ENCODE results near the gene XPO6.

Gene XPO6

GRCh38 chr16:28158136-28158535 lies 53.6 kb downstream of the XPO6 start:
- H3K4me1 ChIP-seq (ENCODE audit: control insufficient read depth, insufficient read depth, low read length), result peaks cover 6% of the 10 kb centered on the region; the same call in 1 of the 2 replicates
- H3K9me3 ChIP-seq (ENCODE audit: control insufficient read depth, insufficient read depth, low read depth, low read length), result no peaks in the 10 kb centered on the region
- TF ChIP-seq ZNF549 (tag by site-specific recombination; IDR thresholded peaks at IDR 0.05), result no peak
- CTCF ChIA-PET, result interaction anchor here (0.9 to 1.4 kb wide), 2 partner anchors 87 to 185 kb away, joined by 3 to 4 read pairs; no protein-coding TSS in a partner anchor
- H3K27ac ChIP-seq (ENCODE audit: extremely low read depth, low read depth, low read length), result no peak overlapping the region
- peaks cover 8 to 44% of the 10 kb centered on the region in 2 experiments; a peak in 2 of 3 replicates for H3K36me3 ChIP-seq (ENCODE audit: control insufficient read depth in 2 of 2, insufficient read depth in 1 of 2, low read length in 2 of 2)
- no peak overlapping the region for H3K4me3 ChIP-seq (ENCODE audit: low read depth, low read length)
- POLR2A ChIA-PET, result no interaction called here

DNA sequence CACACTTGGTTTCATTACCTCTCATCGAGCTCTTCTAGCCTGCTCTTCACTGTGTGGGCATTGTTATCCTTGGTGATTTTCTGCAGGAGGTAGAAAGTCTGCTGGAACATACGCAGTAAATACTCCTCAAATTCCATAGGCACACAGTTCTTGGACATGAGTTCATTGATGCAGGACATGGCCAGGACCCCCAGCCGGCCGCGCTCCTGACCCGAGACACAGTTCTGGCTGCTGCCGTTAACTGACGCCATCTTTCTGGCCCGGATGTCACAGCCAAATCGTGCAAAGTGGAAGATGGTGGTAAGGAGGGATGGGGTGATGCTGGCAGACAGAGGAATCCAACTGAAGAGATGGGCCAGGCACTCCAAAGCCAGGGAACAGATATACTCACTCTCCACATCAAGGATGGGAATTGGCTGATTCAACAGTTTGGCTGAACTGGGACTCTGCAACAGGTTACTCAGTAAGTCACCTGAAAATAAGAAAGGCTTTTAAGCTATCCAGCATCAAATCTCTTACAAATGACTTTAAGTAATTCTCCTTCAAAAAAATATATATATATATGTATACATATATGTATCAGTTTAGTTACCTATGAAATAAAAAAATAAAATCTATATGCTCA lies 55.6 kb downstream of the XPO6 start:
- H3K36me3 ChIP-seq (ENCODE audit: control insufficient read depth in 2 of 2, insufficient read depth in 1 of 2, low read length in 2 of 2), result peaks cover 9 to 54% of the 10 kb centered on the region in 2 experiments
- POLR2A ChIA-PET, result no interaction called here
- H3K4me3 ChIP-seq (ENCODE audit: low read depth, low read length), result no peak overlapping the region
- H3K27ac ChIP-seq (ENCODE audit: extremely low read depth, low read depth, low read length), result no peak overlapping the region
- no peaks in the 10 kb centered on the region for H3K9me3 ChIP-seq (ENCODE audit: control insufficient read depth, insufficient read depth, low read depth, low read length)
- peaks cover 6% of the 10 kb centered on the region; the same call in 1 of the 2 replicates for H3K4me1 ChIP-seq (ENCODE audit: control insufficient read depth, insufficient read depth, low read length)
- CTCF ChIA-PET, result no interaction called here
- TF ChIP-seq SCRT1 (tag by site-specific recombination; IDR thresholded peaks at IDR 0.05; ENCODE audit: borderline replicate concordance) (peak; percentile 85; the same call in 1 of the 2 replicates), SCRT2 (tag by site-specific recombination; IDR thresholded peaks at IDR 0.05) (peak; percentile 94), ZNF132 (tag by site-specific recombination; IDR thresholded peaks at IDR 0.05; ENCODE audit: borderline replicate concordance) (no peak)

GRCh38 chr16:28155293-28155692 lies 56.5 kb downstream of the XPO6 start:
- Histone ChIP-seq H3K4me3 (ENCODE audit: low read depth, low read length) (no peak overlapping the region), H3K36me3 (ENCODE audit: control insufficient read depth in 2 of 2, insufficient read depth in 1 of 2, low read length in 2 of 2) (peaks cover 15 to 63% of the 10 kb centered on the region in 2 experiments), H3K4me1 (ENCODE audit: control insufficient read depth, insufficient read depth, low read length) (peaks cover 6% of the 10 kb centered on the region; the same call in 1 of the 2 replicates), H3K27ac (ENCODE audit: extremely low read depth, low read depth, low read length) (no peak overlapping the region), H3K9me3 (ENCODE audit: control insufficient read depth, insufficient read depth, low read depth, low read length) (no peaks in the 10 kb centered on the region)
- ChIA-PET CTCF (interaction anchor here (0.6 to 0.8 kb wide), 2 partner anchors 62 to 297 kb away, joined by 3 read pairs; no protein-coding TSS in a partner anchor), POLR2A (no interaction called here)
- TF ChIP-seq ZNF23 (tag by site-specific recombination; IDR thresholded peaks at IDR 0.05; ENCODE audit: borderline replicate concordance) (no peak), ZNF202 (tag by site-specific recombination; IDR thresholded peaks at IDR 0.05; ENCODE audit: borderline replicate concordance) (no peak), ZNF600 (tag by site-specific recombination; IDR thresholded peaks at IDR 0.05) (peak; percentile 71), ZNF629 (tag by site-specific recombination; IDR thresholded peaks at IDR 0.05) (peak; percentile 49; the same call in 1 of the 2 replicates), ZNF776 (tag by site-specific recombination; IDR thresholded peaks at IDR 0.05; ENCODE audit: borderline replicate concordance) (no peak), GLIS1 (tag by site-specific recombination; IDR thresholded peaks at IDR 0.05) (no peak), ZNF664 (tag by site-specific recombination; IDR thresholded peaks at IDR 0.05) (no peak), SP7 (tag by site-specific recombination; IDR thresholded peaks at IDR 0.05) (peak; percentile 39; the same call in 1 of the 2 replicates), TSHZ1 (tag by site-specific recombination; IDR thresholded peaks at IDR 0.05; ENCODE audit: borderline replicate concordance) (0 out of 2 replicates have a peak, but pooled peaks have one; percentile 57), ZNF449 (tag by site-specific recombination; IDR thresholded peaks at IDR 0.05) (no peak), ZNF501 (tag by site-specific recombination; IDR thresholded peaks at IDR 0.05) (no peak), ZSCAN23 (tag by site-specific recombination; IDR thresholded peaks at IDR 0.05) (no peak), ELK4 (IDR thresholded peaks at IDR 0.05; ENCODE audit: borderline replicate concordance, low read depth, low read length) (no peak)
- TF ChIP-seq, protein P1, sequence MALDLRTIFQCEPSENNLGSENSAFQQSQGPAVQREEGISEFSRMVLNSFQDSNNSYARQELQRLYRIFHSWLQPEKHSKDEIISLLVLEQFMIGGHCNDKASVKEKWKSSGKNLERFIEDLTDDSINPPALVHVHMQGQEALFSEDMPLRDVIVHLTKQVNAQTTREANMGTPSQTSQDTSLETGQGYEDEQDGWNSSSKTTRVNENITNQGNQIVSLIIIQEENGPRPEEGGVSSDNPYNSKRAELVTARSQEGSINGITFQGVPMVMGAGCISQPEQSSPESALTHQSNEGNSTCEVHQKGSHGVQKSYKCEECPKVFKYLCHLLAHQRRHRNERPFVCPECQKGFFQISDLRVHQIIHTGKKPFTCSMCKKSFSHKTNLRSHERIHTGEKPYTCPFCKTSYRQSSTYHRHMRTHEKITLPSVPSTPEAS (tag by site-specific recombination; IDR thresholded peaks at IDR 0.05), result no peak
- TF ChIP-seq, protein P2, sequence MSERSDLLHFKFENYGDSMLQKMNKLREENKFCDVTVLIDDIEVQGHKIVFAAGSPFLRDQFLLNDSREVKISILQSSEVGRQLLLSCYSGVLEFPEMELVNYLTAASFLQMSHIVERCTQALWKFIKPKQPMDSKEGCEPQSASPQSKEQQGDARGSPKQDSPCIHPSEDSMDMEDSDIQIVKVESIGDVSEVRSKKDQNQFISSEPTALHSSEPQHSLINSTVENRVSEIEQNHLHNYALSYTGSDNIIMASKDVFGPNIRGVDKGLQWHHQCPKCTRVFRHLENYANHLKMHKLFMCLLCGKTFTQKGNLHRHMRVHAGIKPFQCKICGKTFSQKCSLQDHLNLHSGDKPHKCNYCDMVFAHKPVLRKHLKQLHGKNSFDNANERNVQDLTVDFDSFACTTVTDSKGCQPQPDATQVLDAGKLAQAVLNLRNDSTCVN (tag by site-specific recombination; optimal IDR thresholded peaks at IDR 0.05), result no peak
- TF ChIP-seq, protein P3, sequence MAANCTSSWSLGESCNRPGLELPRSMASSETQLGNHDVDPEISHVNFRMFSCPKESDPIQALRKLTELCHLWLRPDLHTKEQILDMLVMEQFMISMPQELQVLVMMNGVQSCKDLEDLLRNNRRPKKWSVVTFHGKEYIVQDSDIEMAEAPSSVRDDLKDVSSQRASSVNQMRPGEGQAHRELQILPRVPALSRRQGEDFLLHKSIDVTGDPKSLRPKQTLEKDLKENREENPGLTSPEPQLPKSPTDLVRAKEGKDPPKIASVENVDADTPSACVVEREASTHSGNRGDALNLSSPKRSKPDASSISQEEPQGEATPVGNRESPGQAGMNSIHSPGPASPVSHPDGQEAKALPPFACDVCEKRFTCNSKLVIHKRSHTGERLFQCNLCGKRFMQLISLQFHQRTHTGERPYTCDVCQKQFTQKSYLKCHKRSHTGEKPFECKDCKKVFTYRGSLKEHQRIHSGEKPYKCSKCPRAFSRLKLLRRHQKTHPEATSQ (tag by site-specific recombination; IDR thresholded peaks at IDR 0.05), result no peak

Measured in HEK293 (cell line).